GM03348 (cell line): ENCODE results near the gene SFMBT1.

ENCODE experiments used
- DNase-seq: peaks from one replicate; pipeline ENCODE4 v3.0.0; 2012; ENCODE audit warnings: low spot score

Gene SFMBT1

GRCh38 chr3:53045518-53046170 is at the start of gene SFMBT1:
SFMBT1 (minus strand) TSS chr3:53046073; CDS start chr3:52969128, 76,945 bp downstream.
- peak; percentile 97 for DNase-seq

GRCh38 chr3:53092942-53093341 is 47.1 kb upstream of the SFMBT1 start:
- DNase-seq, result no peak

GRCh38 chr3:53092216-53092615 is 46.3 kb upstream of the SFMBT1 start:
- DNase-seq, result no peak

- no peak for DNase-seq
These were observed 45.1 kb upstream of the SFMBT1 start for GRCh38 chr3:53091011-53091410.

GRCh38 chr3:53089511-53089910 is 43.6 kb upstream of the SFMBT1 start:
- no peak for DNase-seq

GRCh38 chr3:53085476-53085875 is 39.6 kb upstream of the SFMBT1 start:
- no peak for DNase-seq

GRCh38 chr3:53084310-53085001 is 38.6 kb upstream of the SFMBT1 start:
- DNase-seq, result peak; percentile 33

GRCh38 chr3:53083949-53084309 is 38.1 kb upstream of the SFMBT1 start:
- peak; percentile 19 for DNase-seq

GRCh38 chr3:53083521-53083920 is 37.6 kb upstream of the SFMBT1 start:
- DNase-seq, result peak; percentile 72

GRCh38 chr3:53082736-53083135 is 36.9 kb upstream of the SFMBT1 start:
- DNase-seq, result no peak

- DNase-seq, result no peak
These were observed 35.4 kb upstream of the SFMBT1 start for GRCh38 chr3:53081318-53081717.

GRCh38 chr3:53080612-53081205 is 34.8 kb upstream of the SFMBT1 start:
- DNase-seq, result no peak

GRCh38 chr3:53079791-53080555 is 34.1 kb upstream of the SFMBT1 start:
- DNase-seq, result no peak

GRCh38 chr3:53079147-53079546 is 33.3 kb upstream of the SFMBT1 start:
- no peak for DNase-seq

- no peak for DNase-seq
These were observed 32.8 kb upstream of the SFMBT1 start for GRCh38 chr3:53078656-53079055.

GRCh38 chr3:53077476-53078220 is 31.8 kb upstream of the SFMBT1 start:
- DNase-seq, result no peak

GRCh38 chr3:53075743-53076140 is 29.9 kb upstream of the SFMBT1 start:
- no peak for DNase-seq

GRCh38 chr3:53074761-53075742 is 29.2 kb upstream of the SFMBT1 start:
- DNase-seq, result no peak

- no peak for DNase-seq
These were observed 28.5 kb upstream of the SFMBT1 start for GRCh38 chr3:53074366-53074696.

- no peak for DNase-seq
These were observed 27.9 kb upstream of the SFMBT1 start for GRCh38 chr3:53073553-53074365.
